Activated CD4-positive, alpha-beta memory T cell treated with anti-CD3 and anti-CD28 coated beads for 36 hours (primary cell): ENCODE results near the gene DEPDC1B. TPM values are rescaled to one million over a fixed set of nuclear protein-coding genes. Genes with fewer than 3 reads are reported as not detected.
"Not testable (repeated sequence)": the region's sequence is repeated elsewhere in the genome, so short reads cannot be mapped to it uniquely, and the experiment has no call there.

Source experiments
- CTCF ChIA-PET: fragments of 350-600 bp; sonication (Branson Sonifier 250); formaldehyde crosslinking; loops from one replicate; lab custom pipeline; 2021; ENCODE audit warnings: antibody characterized with exemption, inconsistent platforms; lab: Charles Lee
- POLR2A ChIA-PET: fragments of 350-600 bp; sonication (Branson Sonifier 250); formaldehyde crosslinking; loops from one replicate; lab custom pipeline; 2021; ENCODE audit warnings: antibody characterized with exemption; lab: Charles Lee
- DNase-seq: peaks from one replicate; pipeline ENCODE4 v3.0.0-alpha.2; 2020
- H3K27ac Mint-ChIP-seq: one replicate; pipeline ENCODE4 v1.8.0; 2021; ENCODE audit warnings: mixed read lengths
- H3K27me3 Mint-ChIP-seq: one replicate; pipeline ENCODE4 v1.8.0; 2021; ENCODE audit warnings: mixed read lengths
- H3K36me3 Mint-ChIP-seq: one replicate; pipeline ENCODE4 v1.8.0; 2021; ENCODE audit warnings: mixed read lengths
- H3K4me1 Mint-ChIP-seq: one replicate; pipeline ENCODE4 v1.8.0; 2021; ENCODE audit warnings: low read depth, mixed read lengths
- H3K4me3 Mint-ChIP-seq: one replicate; pipeline ENCODE4 v1.8.0; 2021; ENCODE audit warnings: mild to moderate bottlenecking, mixed read lengths
- H3K9me3 Mint-ChIP-seq: one replicate; pipeline ENCODE4 v1.8.0; 2021; ENCODE audit warnings: mixed read lengths
- intact Hi-C: fragments of 100-400 bp; cut with micrococcal nuclease; formaldehyde crosslinking; loops from one replicate; pipeline ENCODE4 v1.15.1; 2023
- total RNA-seq, 2 experiments: library from RNA; stranded (reverse); gene quantifications; one replicate each; pipeline ENCODE4 v1.2.3, GENCODE V29; 2021

The DEPDC1B gene
- total RNA-seq, 2 experiments from 2014 or later: 33.2 to 33.6 TPM

GRCh38 chr5:60597572-60598320, 102.2 kb downstream of the DEPDC1B start:
- H3K27ac Mint-ChIP-seq: no peak overlapping the region
- POLR2A ChIA-PET: no interaction called here
- DNase-seq: no peak
- peaks cover 12% of the 10 kb centered on the region for H3K4me1 Mint-ChIP-seq
- intact Hi-C loops: no loop called here
- H3K36me3 Mint-ChIP-seq: no peaks in the 10 kb centered on the region
- H3K27me3 Mint-ChIP-seq: no peaks in the 10 kb centered on the region
- H3K4me3 Mint-ChIP-seq: no peak overlapping the region
- CTCF ChIA-PET: no interaction called here
- H3K9me3 Mint-ChIP-seq: no peaks in the 10 kb centered on the region

- no peaks in the 10 kb centered on the region for H3K27me3 Mint-ChIP-seq
- intact Hi-C loops: no loop called here
Measured at GRCh38 chr5:60594715-60595477, 105.1 kb downstream of the DEPDC1B start.

DNA sequence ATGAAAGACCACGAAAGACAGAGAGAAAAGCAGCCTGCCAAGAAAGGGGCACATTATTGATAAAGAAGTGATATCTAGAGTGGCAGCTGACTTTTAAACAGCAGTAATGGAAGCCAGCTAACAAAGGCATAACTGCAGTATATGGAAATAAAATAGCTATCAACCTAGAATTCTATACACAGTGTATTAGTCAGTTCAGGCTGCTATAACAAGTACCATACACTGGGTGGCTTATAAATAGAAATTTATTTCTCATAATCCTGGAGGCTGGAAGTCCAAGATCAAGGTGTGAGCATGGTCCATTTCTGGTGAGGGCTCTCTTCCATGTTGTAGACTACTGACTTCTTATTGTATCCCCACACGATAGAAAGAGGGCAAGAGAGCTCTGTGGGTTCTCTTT, 109.8 kb downstream of the DEPDC1B start:
- no peak overlapping the region for H3K27ac Mint-ChIP-seq
- H3K27me3 Mint-ChIP-seq: no peaks in the 10 kb centered on the region
- CTCF ChIA-PET: no interaction called here
- H3K4me3 Mint-ChIP-seq: no peak overlapping the region
- no peak for DNase-seq
- intact Hi-C loops: no loop called here
- no peaks in the 10 kb centered on the region for H3K9me3 Mint-ChIP-seq
- POLR2A ChIA-PET: no interaction called here
- no peaks in the 10 kb centered on the region for H3K4me1 Mint-ChIP-seq
- no peaks in the 10 kb centered on the region for H3K36me3 Mint-ChIP-seq

More at GRCh38 chr5:60594715-60595477, 105.1 kb downstream of the DEPDC1B start:
- Mint-ChIP-seq H3K9me3 (no peaks in the 10 kb centered on the region), H3K27ac (no peak overlapping the region), H3K36me3 (no peaks in the 10 kb centered on the region), H3K4me3 (no peak overlapping the region), H3K4me1 (peaks cover 12% of the 10 kb centered on the region)
- ChIA-PET POLR2A (no interaction called here), CTCF (no interaction called here)
- DNase-seq: no peak

- H3K4me3 Mint-ChIP-seq, H3K36me3 Mint-ChIP-seq, POLR2A ChIA-PET, H3K27ac Mint-ChIP-seq, H3K4me1 Mint-ChIP-seq, CTCF ChIA-PET, DNase-seq, intact Hi-C loops, H3K27me3 Mint-ChIP-seq, H3K9me3 Mint-ChIP-seq: not testable (repeated sequence)
Measured at GRCh38 chr5:60587312-60587711, 112.7 kb downstream of the DEPDC1B start.

DNA sequence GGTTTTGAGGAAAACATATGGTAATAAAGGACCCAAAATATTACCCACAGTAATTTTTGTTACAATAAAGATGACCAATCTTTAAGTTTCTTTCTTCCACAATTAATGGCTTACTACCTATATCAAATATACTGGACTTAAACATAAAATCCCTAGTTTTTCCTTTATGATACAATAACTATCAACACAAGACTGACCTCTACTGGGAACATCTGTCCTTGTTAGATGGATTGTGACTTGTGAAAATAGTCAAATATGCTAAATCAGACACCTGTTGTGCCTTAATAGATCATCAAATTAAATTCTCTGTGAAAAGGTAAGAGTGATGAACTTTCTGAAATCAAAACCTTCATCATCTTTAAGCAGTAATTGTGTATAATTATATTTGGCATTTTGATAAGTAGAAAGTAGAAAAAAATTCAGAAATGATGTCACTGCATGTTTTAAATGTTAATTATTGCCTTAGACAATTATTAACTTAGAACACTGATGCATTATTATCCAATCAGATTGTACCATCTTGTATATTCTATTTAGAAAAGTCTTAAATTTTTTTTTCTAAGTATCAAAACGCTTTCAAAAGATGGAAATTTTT, 113.6 kb downstream of the DEPDC1B start:
- H3K36me3 Mint-ChIP-seq: no peaks in the 10 kb centered on the region
- H3K27me3 Mint-ChIP-seq: no peaks in the 10 kb centered on the region
- no peaks in the 10 kb centered on the region for H3K9me3 Mint-ChIP-seq
- intact Hi-C loops: no loop called here
- no peak overlapping the region for H3K27ac Mint-ChIP-seq
- H3K4me3 Mint-ChIP-seq: no peak overlapping the region
- POLR2A ChIA-PET: no interaction called here
- no peak for DNase-seq
- CTCF ChIA-PET: no interaction called here
- H3K4me1 Mint-ChIP-seq: no peaks in the 10 kb centered on the region

GRCh38 chr5:60585618-60586017, 114.3 kb downstream of the DEPDC1B start:
- ChIA-PET POLR2A (no interaction called here), CTCF (no interaction called here)
- Mint-ChIP-seq H3K9me3 (no peaks in the 10 kb centered on the region), H3K4me1 (no peaks in the 10 kb centered on the region), H3K27ac (no peak overlapping the region), H3K4me3 (no peak overlapping the region), H3K36me3 (no peaks in the 10 kb centered on the region), H3K27me3 (no peaks in the 10 kb centered on the region)
- no peak for DNase-seq
- intact Hi-C loops: no loop called here

- no peaks in the 10 kb centered on the region for H3K27me3 Mint-ChIP-seq
- CTCF ChIA-PET: no interaction called here
Measured at GRCh38 chr5:60584304-60584703, 115.7 kb downstream of the DEPDC1B start.

DNA sequence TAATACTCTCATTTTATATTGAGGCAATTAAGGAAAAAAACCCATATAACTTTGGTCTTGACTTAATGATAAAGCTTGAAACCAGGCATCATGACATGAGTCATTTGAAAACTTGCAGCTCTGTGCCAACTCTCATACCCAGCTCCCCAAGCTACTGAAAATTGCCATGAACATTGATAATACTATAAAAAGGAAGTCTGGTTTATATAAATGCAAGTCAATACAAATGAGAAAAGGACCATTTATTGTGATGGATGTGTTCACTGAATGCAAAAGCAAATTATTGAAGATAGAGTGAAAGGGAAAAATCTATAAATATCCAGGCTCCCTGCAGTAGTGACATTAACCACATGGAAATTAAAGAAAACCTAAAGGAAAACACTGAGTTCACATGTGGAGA, 116.3 kb downstream of the DEPDC1B start:
- no peaks in the 10 kb centered on the region for H3K27me3 Mint-ChIP-seq
- CTCF ChIA-PET: no interaction called here
- POLR2A ChIA-PET: no interaction called here
- intact Hi-C loops: no loop called here
- no peaks in the 10 kb centered on the region for H3K4me1 Mint-ChIP-seq
- H3K9me3 Mint-ChIP-seq: no peaks in the 10 kb centered on the region
- no peak overlapping the region for H3K4me3 Mint-ChIP-seq
- H3K36me3 Mint-ChIP-seq: no peaks in the 10 kb centered on the region
- no peak for DNase-seq
- H3K27ac Mint-ChIP-seq: no peak overlapping the region

More at GRCh38 chr5:60584304-60584703, 115.7 kb downstream of the DEPDC1B start:
- Mint-ChIP-seq H3K9me3 (no peaks in the 10 kb centered on the region), H3K36me3 (no peaks in the 10 kb centered on the region), H3K27ac (no peak overlapping the region), H3K4me3 (no peak overlapping the region), H3K4me1 (no peaks in the 10 kb centered on the region)
- no peak for DNase-seq
- intact Hi-C loops: no loop called here
- POLR2A ChIA-PET: no interaction called here

GRCh38 chr5:60578315-60578714, 121.7 kb downstream of the DEPDC1B start:
- Mint-ChIP-seq H3K27me3 (peaks cover 2% of the 10 kb centered on the region), H3K27ac (no peak overlapping the region), H3K4me1 (no peaks in the 10 kb centered on the region), H3K9me3 (peaks cover 17% of the 10 kb centered on the region), H3K4me3 (no peak overlapping the region), H3K36me3 (peaks cover 3% of the 10 kb centered on the region)
- POLR2A ChIA-PET: no interaction called here
- DNase-seq: no peak
- intact Hi-C loops: no loop called here
- CTCF ChIA-PET: no interaction called here

- peaks cover 2% of the 10 kb centered on the region for H3K27me3 Mint-ChIP-seq
- CTCF ChIA-PET: interaction anchor here (0.6 kb wide), 1 partner anchor 132 kb away, joined by 4 read pairs; no protein-coding TSS in a partner anchor
- no peaks in the 10 kb centered on the region for H3K4me1 Mint-ChIP-seq
- intact Hi-C loops: no loop called here
- peaks cover 22% of the 10 kb centered on the region for H3K9me3 Mint-ChIP-seq
- POLR2A ChIA-PET: no interaction called here
- DNase-seq: no peak
- no peak overlapping the region for H3K27ac Mint-ChIP-seq
- peaks cover 3% of the 10 kb centered on the region for H3K36me3 Mint-ChIP-seq
- no peak overlapping the region for H3K4me3 Mint-ChIP-seq
Measured at GRCh38 chr5:60577116-60577515, 122.8 kb downstream of the DEPDC1B start.

- H3K4me1 Mint-ChIP-seq: no peaks in the 10 kb centered on the region
- H3K27me3 Mint-ChIP-seq: peaks cover 2% of the 10 kb centered on the region
- no peak overlapping the region for H3K27ac Mint-ChIP-seq
- DNase-seq: no peak
- intact Hi-C loops: no loop called here
- H3K36me3 Mint-ChIP-seq: peaks cover 3% of the 10 kb centered on the region
- no peak overlapping the region for H3K4me3 Mint-ChIP-seq
- CTCF ChIA-PET: no interaction called here
- POLR2A ChIA-PET: no interaction called here
- peaks cover 22% of the 10 kb centered on the region for H3K9me3 Mint-ChIP-seq
Measured at GRCh38 chr5:60576425-60576824, 123.5 kb downstream of the DEPDC1B start.

- CTCF ChIA-PET: no interaction called here
- DNase-seq: no peak
- Mint-ChIP-seq H3K27ac (no peak overlapping the region), H3K27me3 (no peaks in the 10 kb centered on the region), H3K36me3 (no peaks in the 10 kb centered on the region), H3K4me3 (no peak overlapping the region), H3K4me1 (no peaks in the 10 kb centered on the region), H3K9me3 (peaks cover 23% of the 10 kb centered on the region)
- POLR2A ChIA-PET: no interaction called here
- intact Hi-C loops: no loop called here
Measured at GRCh38 chr5:60568646-60569045, 131.3 kb downstream of the DEPDC1B start.
